IMR-90 (cell line): ENCODE data around the gene DCAKD. TPM values are rescaled to one million over a fixed set of nuclear protein-coding genes. Genes with fewer than 3 reads are reported as not detected.

ENCODE experiments used
- ATAC-seq: fragments of 200-7000 bp; cut with Tn5 transposase; 2 replicates; pipeline ENCODE4 v1.9.1; 2020; ENCODE audit warnings: low read depth, mild to moderate bottlenecking, moderate library complexity
- BruUV-seq: library from RNA; stranded (reverse); fragments of 400-500 nt; replicated peaks from 2 replicates; lab custom pipeline; 2021; lab: Mats Ljungman, UMichigan
- CTCF ChIA-PET: fragments of 300-600 bp; formaldehyde crosslinking; extraction: SDS; loops from one replicate; lab custom pipeline; 2021; ENCODE audit warnings: antibody characterized with exemption; lab: Yijun Ruan, JAX
- POLR2A ChIA-PET: fragments of 300-600 bp; sonication (Branson Sonifier 250); formaldehyde crosslinking; loops from one replicate; lab custom pipeline; 2022; ENCODE audit warnings: antibody characterized with exemption; ENCODE audit not compliant: unreplicated experiment; lab: Charles Lee
- DNase-seq: peaks from one replicate; pipeline ENCODE4 v3.0.0; 2013
- H2AFZ ChIP-seq: replicated peaks from 2 replicates; pipeline ENCODE3; 2013; ENCODE audit warnings: low read length, mild to moderate bottlenecking; ENCODE audit not compliant: poor library complexity
- H2AK5ac ChIP-seq: 2 replicates; pipeline ENCODE4 v1.6.1; 2013; ENCODE audit warnings: low read depth, low read length, inconsistent platforms
- H2AK9ac ChIP-seq: replicated peaks from 2 replicates; pipeline ENCODE3; 2013; ENCODE audit warnings: mild to moderate bottlenecking, low read depth, low read length, moderate library complexity; ENCODE audit not compliant: poor library complexity
- H2BK120ac ChIP-seq: 2 replicates; pipeline ENCODE4 v1.6.1; 2013; ENCODE audit warnings: low read depth, low read length, inconsistent platforms
- H2BK15ac ChIP-seq: 3 replicates; pipeline ENCODE4 v1.6.1; 2013; ENCODE audit warnings: low read depth, low read length, inconsistent platforms
- H2BK20ac ChIP-seq: 2 replicates; pipeline ENCODE4 v1.6.1; 2013; ENCODE audit warnings: low read depth, mild to moderate bottlenecking, inconsistent platforms, low read length, moderate library complexity
- H2BK5ac ChIP-seq: 2 replicates; pipeline ENCODE4 v1.6.1; 2013; ENCODE audit warnings: mild to moderate bottlenecking, low read depth, low read length, inconsistent platforms; ENCODE audit not compliant: poor library complexity, severe bottlenecking
- H3K14ac ChIP-seq: replicated peaks from 2 replicates; pipeline ENCODE4 v1.6.1; 2013; ENCODE audit warnings: low read depth, low read length, inconsistent platforms
- H3K18ac ChIP-seq: 2 replicates; pipeline ENCODE4 v1.6.1; 2013; ENCODE audit warnings: low read depth, low read length, control low read depth
- H3K23ac ChIP-seq: 2 replicates; pipeline ENCODE4 v1.6.1; 2013; ENCODE audit warnings: low read depth, low read length, inconsistent platforms
- H3K27ac ChIP-seq: 2 replicates; pipeline ENCODE4 v1.5.1; 2013; ENCODE audit warnings: mild to moderate bottlenecking, control low read depth, low read length; ENCODE audit not compliant: insufficient read depth
- H3K27me3 ChIP-seq: 2 replicates; pipeline ENCODE4 v1.6.1; 2013; ENCODE audit warnings: low read length; ENCODE audit not compliant: control insufficient read depth, insufficient read depth
- H3K36me3 ChIP-seq: 2 replicates; pipeline ENCODE4 v1.6.1; 2013; ENCODE audit warnings: low read length, mixed read lengths; ENCODE audit not compliant: control insufficient read depth, insufficient read depth
- H3K4ac ChIP-seq: 2 replicates; pipeline ENCODE4 v1.6.1; 2013; ENCODE audit warnings: low read depth, low read length, inconsistent platforms
- H3K4me1 ChIP-seq: 2 replicates; pipeline ENCODE4 v1.6.1; 2013; ENCODE audit warnings: low read length, mixed read lengths; ENCODE audit not compliant: control insufficient read depth, insufficient read depth
- H3K4me2 ChIP-seq: 2 replicates; pipeline ENCODE4 v1.6.1; 2013; ENCODE audit warnings: low read depth, mild to moderate bottlenecking, control low read depth, low read length, moderate library complexity
- H3K4me3 ChIP-seq: 2 replicates; pipeline ENCODE4 v1.5.1; 2013; ENCODE audit warnings: low read depth, mild to moderate bottlenecking, control low read depth, low read length, moderate library complexity; ENCODE audit not compliant: insufficient read depth
- H3K56ac ChIP-seq: 2 replicates; pipeline ENCODE4 v1.6.1; 2013; ENCODE audit warnings: low read length, inconsistent platforms; ENCODE audit not compliant: insufficient read depth; ENCODE audit errors: extremely low read depth
- H3K79me1 ChIP-seq, 2 experiments: 2 replicates each; pipeline ENCODE4 v1.6.1; 2013; ENCODE audit warnings: low read length in 2 of 2, inconsistent platforms in 1 of 2, low read depth in 1 of 2
- H3K9ac ChIP-seq: 2 replicates; pipeline ENCODE4 v1.6.1; 2013; ENCODE audit warnings: low read depth, low read length, control low read depth
- H3K9me1 ChIP-seq: 2 replicates; pipeline ENCODE4 v1.6.1; 2013; ENCODE audit warnings: low read length, inconsistent platforms; ENCODE audit not compliant: insufficient read depth
- H3K9me3 ChIP-seq: 2 replicates; pipeline ENCODE4 v1.6.1; 2013; ENCODE audit warnings: low read length; ENCODE audit not compliant: control insufficient read depth, insufficient read depth
- H4K20me1 ChIP-seq: 2 replicates; pipeline ENCODE4 v1.6.1; 2013; ENCODE audit warnings: low read length, inconsistent platforms; ENCODE audit not compliant: insufficient read depth
- H4K5ac ChIP-seq: 2 replicates; pipeline ENCODE4 v1.6.1; 2013; ENCODE audit warnings: mild to moderate bottlenecking, low read depth, low read length, control low read depth
- H4K8ac ChIP-seq, 2 experiments: 2 replicates each; pipeline ENCODE4 v1.6.1; 2013; ENCODE audit warnings: low read depth in 2 of 2, low read length in 2 of 2, control low read depth in 1 of 2, inconsistent platforms in 1 of 2
- H4K91ac ChIP-seq: 2 replicates; pipeline ENCODE4 v1.6.1; 2013; ENCODE audit warnings: low read depth, low read length, inconsistent platforms; ENCODE audit not compliant: insufficient read depth
- BHLHE40 ChIP-seq: fragments of 150-350 bp; IDR thresholded peaks from 2 replicates; pipeline ENCODE4 v1.6.1; 2016; ENCODE audit warnings: mild to moderate bottlenecking, low read depth, low read length
- MAZ ChIP-seq: IDR thresholded peaks from 2 replicates; pipeline ENCODE4 v1.6.1; 2012; ENCODE audit warnings: low read depth, mild to moderate bottlenecking, low read length, improper control_type of control experiment, moderate library complexity, borderline replicate concordance
- MXI1 ChIP-seq: IDR thresholded peaks from 2 replicates; pipeline ENCODE4 v1.6.1; 2012; ENCODE audit warnings: low read depth, mild to moderate bottlenecking, low read length, moderate library complexity, borderline replicate concordance
- NFE2L2 ChIP-seq: fragments of 150-350 bp; IDR thresholded peaks from 2 replicates; pipeline ENCODE4 v1.6.1; 2016; ENCODE audit warnings: low read depth, mild to moderate bottlenecking, low read length
- SMC3 ChIP-seq: fragments of 150-350 bp; IDR thresholded peaks from 2 replicates; pipeline ENCODE4 v1.6.1; 2016; ENCODE audit warnings: low read depth, mild to moderate bottlenecking, antibody characterized with exemption, low read length, moderate library complexity
- WGBS, 2 experiments: methylation state at CpG; one replicate each; pipeline versions ENCODE4 v1.1.5 to v1.1.7; 2013; ENCODE audit warnings: missing lambda C conversion rate in 2 of 2; ENCODE audit not compliant: insufficient read length in 1 of 2; ENCODE audit errors: extremely low coverage in 2 of 2; 5-methylcytosine and 5-hydroxymethylcytosine counted together
- dilution Hi-C: fragments of 300-500 bp; cut with HindIII; formaldehyde crosslinking; loops from one replicate; pipeline ENCODE4 v1.14.3; 2018; ENCODE audit warnings: low sequenced_read_pairs; ENCODE audit not compliant: unreplicated experiment
- in situ Hi-C: fragments of 300-500 bp; cut with MboI; formaldehyde crosslinking; loops from 3 replicates; pipeline ENCODE4 v1.14.3; 2019; ENCODE audit warnings: low sequenced_read_pairs, inconsistent platforms, mixed read lengths
- intact Hi-C: fragments of 100-400 bp; cut with micrococcal nuclease; formaldehyde crosslinking; loops from 2 replicates; pipeline ENCODE4 v1.10.0; 2022
- polyA plus RNA-seq, 3 experiments: library from polyadenylated mRNA; depleted of rRNA; stranded (reverse); fragments of >200 nt; gene quantifications; 2 replicates each; pipeline ENCODE4 v1.2.3, GENCODE V29; 2012; ENCODE audit warnings: low replicate concordance in 1 of 3
- total RNA-seq: library from RNA; depleted of rRNA; stranded (reverse); fragments of >200 nt; gene quantifications from 2 replicates; pipeline ENCODE4 v1.2.3, GENCODE V29; 2012
- TF ChIP-seq, protein P1 (sequence below): fragments of 150-350 bp; IDR thresholded peaks from 2 replicates; pipeline ENCODE4 v1.6.1; 2017; ENCODE audit warnings: mild to moderate bottlenecking, antibody characterized with exemption, low read length, low read depth

DCAKD gene
- total and polyA plus RNA-seq, 2 of the 4 experiments (the other 2 are of a cell fraction), result 31.3 to 47.9 TPM

GRCh38 chr17:45020354-45021138, 30.9 kb downstream of the DCAKD start:
- H3K9me1 ChIP-seq, result no peaks in the 10 kb centered on the region
- H2BK120ac ChIP-seq, result peak overlapping the region; percentile 18; the same call in 1 of the 2 replicates
- H3K79me1 ChIP-seq, result no peaks in the 10 kb centered on the region
- no peak overlapping the region; the same call in 1 of the 2 replicates for H3K18ac ChIP-seq
- no peak overlapping the region for H2BK20ac ChIP-seq
- peak; percentile 22 for DNase-seq
- H2BK15ac ChIP-seq, result no peak overlapping the region
- peak overlapping the region; percentile 61; the same call in 1 of the 2 replicates for H2AK5ac ChIP-seq
- no peaks in the 10 kb centered on the region for H4K20me1 ChIP-seq
- no peak overlapping the region for H2BK5ac ChIP-seq
- WGBS, 2 experiments, result no CpG with 5 or more reads among the region's 17 CpGs
- H3K4me2 ChIP-seq, result 0 out of 2 replicates have a peak overlapping the region, but pooled peaks have one; percentile 21
- no peaks in the 10 kb centered on the region for H3K9me3 ChIP-seq
- H2AK9ac ChIP-seq, result no peak overlapping the region
- ChIA-PET POLR2A (no interaction called here), CTCF (interaction anchor here (0.6 to 5.4 kb wide), 5 partner anchors 10 to 105 kb away, joined by 3 to 62 read pairs (median 4); partner anchors contain the start of gene GFAP)
- no peak overlapping the region; the same call in 1 of the 2 replicates for H3K23ac ChIP-seq
- H3K36me3 ChIP-seq, result peaks cover 6% of the 10 kb centered on the region
- no peak overlapping the region for H3K9ac ChIP-seq
- dilution Hi-C loops, result no loop called here
- H4K91ac ChIP-seq, result no peak overlapping the region
- in situ Hi-C loops, result no loop called here
- no TSS peak for BruUV-seq
- peaks cover 26% of the 10 kb centered on the region for H3K4me1 ChIP-seq
- TF ChIP-seq BHLHE40 (no peak), MXI1 (no peak), NFE2L2 (no peak), MAZ (no peak), SMC3 (no peak)
- TF ChIP-seq, protein P1, sequence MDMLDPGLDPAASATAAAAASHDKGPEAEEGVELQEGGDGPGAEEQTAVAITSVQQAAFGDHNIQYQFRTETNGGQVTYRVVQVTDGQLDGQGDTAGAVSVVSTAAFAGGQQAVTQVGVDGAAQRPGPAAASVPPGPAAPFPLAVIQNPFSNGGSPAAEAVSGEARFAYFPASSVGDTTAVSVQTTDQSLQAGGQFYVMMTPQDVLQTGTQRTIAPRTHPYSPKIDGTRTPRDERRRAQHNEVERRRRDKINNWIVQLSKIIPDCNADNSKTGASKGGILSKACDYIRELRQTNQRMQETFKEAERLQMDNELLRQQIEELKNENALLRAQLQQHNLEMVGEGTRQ, result no peak
- no peak overlapping the region for H3K4me3 ChIP-seq
- no peak overlapping the region for H3K4ac ChIP-seq
- H4K8ac ChIP-seq, result peak overlapping the region in 1 of 2 experiments; percentile 34; a peak in 1 of 4 replicates
- no peak overlapping the region for H3K56ac ChIP-seq
- peaks cover 4% of the 10 kb centered on the region; the same call in 1 of the 2 replicates for H3K27me3 ChIP-seq
- intact Hi-C loops, result no loop called here
- no peak overlapping the region for H3K27ac ChIP-seq
- H2AFZ ChIP-seq, result peak overlapping the region; percentile 44
- H4K5ac ChIP-seq, result peak overlapping the region; percentile 2; the same call in 1 of the 2 replicates
- H3K14ac ChIP-seq, result no peak overlapping the region
- no peak for ATAC-seq
